ENCODE data around the gene HEATR1. TPM values are rescaled to one million over a fixed set of nuclear protein-coding genes. Genes with fewer than 3 reads are reported as not detected.

Gene HEATR1
- total RNA-seq, 1 donor from 2014 or later, result 54.9 TPM

DNA sequence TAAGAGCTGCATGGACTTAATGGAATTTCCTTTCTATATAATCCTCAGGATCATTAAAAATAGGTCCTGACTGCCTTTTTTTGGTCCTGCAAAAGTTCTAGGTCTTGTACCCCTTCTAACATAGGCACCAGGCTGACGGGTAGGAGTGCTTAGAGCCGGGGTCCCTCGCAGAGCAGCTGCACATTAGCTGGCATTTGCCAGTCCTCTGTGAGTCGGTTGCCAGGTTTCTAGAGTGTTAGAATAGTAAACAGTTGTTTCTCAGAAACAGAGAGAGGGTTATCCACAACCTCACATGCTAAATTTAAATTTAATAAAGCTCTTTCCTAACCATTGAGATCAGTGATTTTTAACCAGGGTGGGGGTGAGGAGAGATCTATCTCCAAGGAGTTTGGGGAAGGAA is 35.4 kb upstream of the HEATR1 start:
- no peak for DNase-seq (ENCODE audit: low spot score)
- H3K79me2 ChIP-seq (ENCODE audit: low read depth), result no peaks in the 10 kb centered on the region
- Mint-ChIP-seq H3K27ac (no peak overlapping the region), H3K27me3 (ENCODE audit: insufficient read depth, low read depth) (no peaks in the 10 kb centered on the region), H3K9me3 (no peaks in the 10 kb centered on the region), H3K36me3 (no peaks in the 10 kb centered on the region), H3K4me1 (no peaks in the 10 kb centered on the region), H3K4me3 (no peak overlapping the region)
- no peak overlapping the region for H3K27ac ChIP-seq
- no peak overlapping the region for H3K4me3 ChIP-seq
- no peak overlapping the region for H3K9ac ChIP-seq
- no peak for TF ChIP-seq EZH2 (IDR thresholded peaks at IDR 0.05)
- no peak for TF ChIP-seq EZH2phosphoT487 (IDR thresholded peaks at IDR 0.05)
- TF ChIP-seq, protein P1, sequence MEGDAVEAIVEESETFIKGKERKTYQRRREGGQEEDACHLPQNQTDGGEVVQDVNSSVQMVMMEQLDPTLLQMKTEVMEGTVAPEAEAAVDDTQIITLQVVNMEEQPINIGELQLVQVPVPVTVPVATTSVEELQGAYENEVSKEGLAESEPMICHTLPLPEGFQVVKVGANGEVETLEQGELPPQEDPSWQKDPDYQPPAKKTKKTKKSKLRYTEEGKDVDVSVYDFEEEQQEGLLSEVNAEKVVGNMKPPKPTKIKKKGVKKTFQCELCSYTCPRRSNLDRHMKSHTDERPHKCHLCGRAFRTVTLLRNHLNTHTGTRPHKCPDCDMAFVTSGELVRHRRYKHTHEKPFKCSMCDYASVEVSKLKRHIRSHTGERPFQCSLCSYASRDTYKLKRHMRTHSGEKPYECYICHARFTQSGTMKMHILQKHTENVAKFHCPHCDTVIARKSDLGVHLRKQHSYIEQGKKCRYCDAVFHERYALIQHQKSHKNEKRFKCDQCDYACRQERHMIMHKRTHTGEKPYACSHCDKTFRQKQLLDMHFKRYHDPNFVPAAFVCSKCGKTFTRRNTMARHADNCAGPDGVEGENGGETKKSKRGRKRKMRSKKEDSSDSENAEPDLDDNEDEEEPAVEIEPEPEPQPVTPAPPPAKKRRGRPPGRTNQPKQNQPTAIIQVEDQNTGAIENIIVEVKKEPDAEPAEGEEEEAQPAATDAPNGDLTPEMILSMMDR (IDR thresholded peaks at IDR 0.05), result no peak
- no peaks in the 10 kb centered on the region for H3K9me3 ChIP-seq (ENCODE audit: low read depth)
- H2AFZ ChIP-seq (replicated peaks), result no peak overlapping the region
- no peak overlapping the region for H3K4me2 ChIP-seq
- no peaks in the 10 kb centered on the region for H3K4me1 ChIP-seq
- H3K36me3 ChIP-seq, result no peaks in the 10 kb centered on the region
- no peaks in the 10 kb centered on the region for H4K20me1 ChIP-seq (ENCODE audit: low read depth)
- H3K27me3 ChIP-seq, result no peaks in the 10 kb centered on the region
- no peaks in the 10 kb centered on the region for H3F3A ChIP-seq (ENCODE audit: low read depth)

DNA sequence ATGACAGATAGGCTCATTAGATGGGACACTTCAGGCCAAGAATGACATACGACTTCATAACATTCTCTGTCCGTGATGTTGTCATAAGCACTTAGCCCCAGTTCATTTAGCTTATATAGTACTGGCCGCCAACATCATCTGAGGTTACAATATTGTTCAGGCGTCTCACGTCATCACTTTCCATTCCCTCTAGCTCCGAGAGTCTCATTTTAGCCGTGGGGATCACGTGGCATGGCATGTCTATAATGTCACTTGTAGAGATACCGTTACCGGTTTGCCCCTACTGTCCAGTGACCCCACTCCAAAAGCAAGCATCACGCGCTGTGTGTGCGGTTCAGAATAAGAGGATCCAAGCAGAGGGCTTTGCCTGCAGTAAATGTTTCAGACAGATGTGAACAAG is 34.6 kb upstream of the HEATR1 start:
- Histone ChIP-seq H3F3A (ENCODE audit: low read depth) (no peaks in the 10 kb centered on the region), H3K27me3 (no peaks in the 10 kb centered on the region), H2AFZ (replicated peaks) (no peak overlapping the region), H3K36me3 (no peaks in the 10 kb centered on the region), H4K20me1 (ENCODE audit: low read depth) (no peaks in the 10 kb centered on the region), H3K4me2 (no peak overlapping the region), H3K9ac (no peak overlapping the region), H3K9me3 (ENCODE audit: low read depth) (no peaks in the 10 kb centered on the region), H3K79me2 (ENCODE audit: low read depth) (no peaks in the 10 kb centered on the region), H3K4me1 (no peaks in the 10 kb centered on the region), H3K27ac (no peak overlapping the region), H3K4me3 (no peak overlapping the region)
- Mint-ChIP-seq H3K9me3 (no peaks in the 10 kb centered on the region), H3K27me3 (ENCODE audit: insufficient read depth, low read depth) (no peaks in the 10 kb centered on the region), H3K4me3 (no peak overlapping the region), H3K27ac (no peak overlapping the region), H3K4me1 (no peaks in the 10 kb centered on the region), H3K36me3 (no peaks in the 10 kb centered on the region)
- no peak for DNase-seq (ENCODE audit: low spot score)
- TF ChIP-seq EZH2 (IDR thresholded peaks at IDR 0.05), result no peak
- TF ChIP-seq, protein P1 (IDR thresholded peaks at IDR 0.05), result no peak
- no peak for TF ChIP-seq EZH2phosphoT487 (IDR thresholded peaks at IDR 0.05)

DNA sequence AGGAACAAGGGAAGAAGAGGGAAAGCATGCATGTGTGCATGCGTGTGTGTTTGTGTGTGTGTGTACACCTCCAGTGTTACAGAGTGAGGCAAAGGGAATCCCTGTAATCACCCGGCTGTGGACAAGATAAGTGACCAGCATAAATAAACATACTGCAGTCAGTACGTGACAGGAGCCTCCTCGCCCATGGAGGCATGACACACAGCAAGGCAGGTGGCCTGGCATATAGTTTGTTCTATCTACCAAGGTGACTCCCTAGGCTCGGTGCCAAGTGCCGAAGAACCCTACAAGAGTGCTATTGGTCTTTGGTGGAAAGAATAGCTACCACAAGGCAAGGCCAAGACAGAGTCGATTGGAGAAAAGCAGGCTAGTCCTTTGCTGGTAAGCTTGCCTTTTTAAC is 31.7 kb upstream of the HEATR1 start:
- no peaks in the 10 kb centered on the region for H3K9me3 ChIP-seq (ENCODE audit: low read depth)
- H3K79me2 ChIP-seq (ENCODE audit: low read depth), result no peaks in the 10 kb centered on the region
- H2AFZ ChIP-seq (replicated peaks), result no peak overlapping the region
- H3K27me3 ChIP-seq, result no peaks in the 10 kb centered on the region
- no peaks in the 10 kb centered on the region for H3K36me3 ChIP-seq
- no peaks in the 10 kb centered on the region for H3K36me3 Mint-ChIP-seq
- no peak for TF ChIP-seq EZH2 (IDR thresholded peaks at IDR 0.05)
- TF ChIP-seq, protein P1 (IDR thresholded peaks at IDR 0.05), result no peak
- no peak for TF ChIP-seq EZH2phosphoT487 (IDR thresholded peaks at IDR 0.05)
- no peaks in the 10 kb centered on the region for H3K4me1 Mint-ChIP-seq
- H3K4me2 ChIP-seq, result no peak overlapping the region
- no peak overlapping the region for H3K27ac Mint-ChIP-seq
- no peak overlapping the region for H3K4me3 ChIP-seq
- H3K4me3 Mint-ChIP-seq, result no peak overlapping the region
- H3F3A ChIP-seq (ENCODE audit: low read depth), result no peaks in the 10 kb centered on the region
- no peak for DNase-seq (ENCODE audit: low spot score)
- H3K4me1 ChIP-seq, result no peaks in the 10 kb centered on the region
- no peaks in the 10 kb centered on the region for H3K27me3 Mint-ChIP-seq (ENCODE audit: insufficient read depth, low read depth)
- no peaks in the 10 kb centered on the region for H4K20me1 ChIP-seq (ENCODE audit: low read depth)
- H3K9me3 Mint-ChIP-seq, result peaks cover 2% of the 10 kb centered on the region
- no peak overlapping the region for H3K27ac ChIP-seq
- H3K9ac ChIP-seq, result no peak overlapping the region

Data from neural progenitor cell (in vitro differentiated cells).